ENCODE results near the gene FHOD3.
A peak's percentile ranks its signal among the peaks of the same experiment; 100 is the strongest.

Gene FHOD3

GRCh38 chr18:36296650-36297416 is 680 bp upstream of the FHOD3 start:
- DNase-seq: peak in 1 of 2 donors; percentile 3

- no peak for DNase-seq
Observed at GRCh38 chr18:36298126-36298741, 721 bp downstream of the FHOD3 start.

DNA sequence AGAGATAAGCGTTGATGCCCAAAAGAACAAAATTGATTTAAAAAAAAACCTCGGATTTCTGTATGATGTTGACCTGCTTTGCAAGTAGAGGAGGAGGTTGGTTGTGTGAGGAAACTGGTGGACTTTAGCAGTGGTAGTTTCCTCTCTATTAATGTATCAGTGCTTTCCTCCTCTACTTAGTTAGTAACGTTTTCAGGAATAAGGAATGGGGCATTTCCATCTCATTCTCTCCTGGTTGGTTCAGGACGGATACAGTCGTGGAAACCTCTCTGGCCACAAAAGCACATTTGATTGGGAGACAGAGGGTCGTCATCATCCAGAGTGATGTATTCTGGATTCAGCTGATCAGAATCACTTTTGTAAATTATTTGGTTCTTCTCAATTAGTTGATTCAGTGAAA is 1.5 kb downstream of the FHOD3 start:
- DNase-seq: no peak

DNA sequence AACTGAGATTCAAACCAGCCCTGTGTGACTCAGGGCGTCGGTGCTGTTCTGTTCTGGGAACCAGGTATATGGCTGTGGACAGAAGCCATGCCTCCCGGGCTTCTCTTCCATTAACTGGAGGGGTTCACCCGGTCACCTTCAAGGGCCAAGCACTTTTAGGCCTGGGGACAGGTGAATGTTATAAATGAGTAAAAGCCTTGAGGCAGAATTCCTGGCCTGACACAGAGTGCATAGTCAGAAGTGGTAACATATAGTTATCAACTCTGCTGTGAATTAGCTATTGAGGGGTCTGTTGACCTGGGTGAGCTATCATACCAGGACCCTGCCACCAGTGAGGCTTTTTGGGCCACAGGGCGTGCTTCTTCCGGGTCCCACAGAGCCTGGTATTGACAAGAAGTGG is 2.7 kb downstream of the FHOD3 start:
- no peak for DNase-seq

- DNase-seq: no peak
Observed at GRCh38 chr18:36301884-36302283, 4.4 kb downstream of the FHOD3 start.

- DNase-seq: no peak
Observed at GRCh38 chr18:36302676-36303075, 5.2 kb downstream of the FHOD3 start.

DNA sequence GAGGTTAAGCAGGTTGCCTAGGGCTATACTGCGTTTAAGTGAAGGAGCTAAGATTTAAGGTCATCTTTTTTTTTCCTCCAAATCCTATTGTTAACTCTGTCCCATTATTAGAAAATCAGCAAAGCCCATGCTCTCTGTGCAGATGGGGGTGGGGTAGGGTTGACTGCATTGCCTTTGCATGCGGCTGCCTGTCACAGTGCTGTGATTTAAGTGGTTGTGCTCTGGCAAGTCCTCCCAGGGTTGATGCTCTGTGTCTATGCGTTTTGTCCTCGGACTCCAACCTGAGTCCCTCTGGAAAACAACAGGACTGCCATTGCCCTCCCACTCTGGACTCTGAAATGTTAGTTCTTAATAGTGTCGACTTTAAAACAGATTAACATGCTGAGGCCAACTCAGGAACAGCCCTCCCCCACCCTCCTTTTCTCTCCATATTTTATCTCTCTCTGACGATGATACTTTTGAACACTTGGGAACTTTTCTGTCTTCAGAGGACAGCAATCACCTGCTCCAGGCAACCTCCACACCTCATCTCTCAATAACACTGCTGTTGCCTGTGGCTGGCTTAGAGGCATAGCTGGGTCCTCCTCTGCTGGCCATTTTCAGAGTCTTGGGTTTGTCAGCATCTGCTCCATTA is 5.8 kb downstream of the FHOD3 start:
- no peak for DNase-seq

- no peak for DNase-seq
Observed at GRCh38 chr18:36304723-36305122, 7.2 kb downstream of the FHOD3 start.

GRCh38 chr18:36305375-36305774 is 7.9 kb downstream of the FHOD3 start:
- DNase-seq: no peak

GRCh38 chr18:36307513-36307912 is 10.0 kb downstream of the FHOD3 start:
- no peak for DNase-seq

- DNase-seq: no peak
Observed at GRCh38 chr18:36308711-36309435, 11.4 kb downstream of the FHOD3 start.

- no peak for DNase-seq
Observed at GRCh38 chr18:36309436-36310391, 12.2 kb downstream of the FHOD3 start.

- DNase-seq: no peak
Observed at GRCh38 chr18:36311026-36311570, 13.6 kb downstream of the FHOD3 start.

DNA sequence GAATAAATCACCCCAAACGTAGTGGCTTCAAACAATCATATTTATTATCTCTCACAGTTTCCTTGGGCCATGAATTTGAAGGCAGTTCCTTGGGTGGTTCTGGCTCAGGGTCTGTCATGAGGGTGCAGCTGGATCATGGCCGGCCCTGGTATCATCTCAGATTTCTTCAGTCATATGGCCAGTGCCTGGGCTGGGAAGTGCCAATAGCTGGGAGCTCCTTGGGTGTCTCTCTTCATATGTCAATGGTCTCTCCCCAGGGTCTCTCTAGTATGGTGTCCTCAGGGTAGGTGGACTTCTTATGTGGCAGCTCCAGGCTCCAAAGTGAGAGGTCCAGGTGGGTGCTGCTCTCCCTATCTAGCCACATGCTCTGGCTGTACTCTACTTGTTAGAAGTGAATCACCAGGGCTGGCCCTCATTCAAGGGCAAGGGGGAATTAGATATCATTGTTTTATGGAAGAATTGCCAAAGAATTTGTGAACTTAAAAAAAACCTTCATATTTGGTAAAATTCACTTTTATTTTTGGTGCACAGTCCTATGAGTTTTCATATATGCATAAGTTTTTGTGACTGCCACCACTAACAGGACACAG is 15.4 kb downstream of the FHOD3 start:
- no peak for DNase-seq

GRCh38 chr18:36314098-36314497 is 16.6 kb downstream of the FHOD3 start:
- DNase-seq: no peak

DNA sequence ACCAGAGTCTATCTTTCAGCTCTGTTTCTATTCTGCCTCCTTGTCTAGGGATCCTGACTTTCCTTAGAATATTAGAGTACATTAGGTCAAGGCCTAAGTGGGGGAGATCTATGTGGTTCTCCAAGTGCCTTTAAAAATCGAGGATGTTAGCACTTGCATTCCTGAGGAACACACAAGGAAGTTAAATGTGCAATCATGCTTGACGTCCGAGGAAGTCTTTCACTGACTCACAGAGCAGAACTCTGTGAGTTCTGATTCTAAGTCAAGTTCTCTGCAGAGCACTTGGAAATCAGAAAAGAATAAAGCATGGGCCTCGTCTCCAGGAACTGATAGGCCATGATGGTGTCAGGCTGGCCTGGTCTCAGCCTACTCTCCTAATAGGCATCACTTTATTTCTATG is 17.2 kb downstream of the FHOD3 start:
- no peak for DNase-seq

DNA sequence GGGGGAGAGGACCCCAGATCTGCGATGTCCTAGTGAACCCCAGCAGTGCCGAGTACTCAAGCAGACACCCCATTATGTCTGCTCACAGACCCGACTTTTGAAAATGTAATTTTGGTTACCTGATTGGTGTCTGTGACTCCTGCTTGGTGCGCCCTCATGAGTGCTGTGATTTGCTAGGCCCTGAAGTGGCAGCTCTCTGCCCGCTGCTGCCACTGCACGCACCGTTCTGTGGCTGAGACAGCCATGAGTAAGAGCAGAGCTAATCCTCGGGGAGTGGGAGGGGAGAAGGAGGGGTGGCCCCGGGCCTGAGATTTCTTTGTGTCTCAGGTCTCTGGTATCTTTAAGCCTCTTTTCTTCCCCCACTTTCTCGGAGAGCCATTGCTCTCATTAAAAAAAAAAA is 18.2 kb downstream of the FHOD3 start:
- DNase-seq: no peak

- DNase-seq: no peak
Observed at GRCh38 chr18:36316246-36316645, 18.7 kb downstream of the FHOD3 start.

DNA sequence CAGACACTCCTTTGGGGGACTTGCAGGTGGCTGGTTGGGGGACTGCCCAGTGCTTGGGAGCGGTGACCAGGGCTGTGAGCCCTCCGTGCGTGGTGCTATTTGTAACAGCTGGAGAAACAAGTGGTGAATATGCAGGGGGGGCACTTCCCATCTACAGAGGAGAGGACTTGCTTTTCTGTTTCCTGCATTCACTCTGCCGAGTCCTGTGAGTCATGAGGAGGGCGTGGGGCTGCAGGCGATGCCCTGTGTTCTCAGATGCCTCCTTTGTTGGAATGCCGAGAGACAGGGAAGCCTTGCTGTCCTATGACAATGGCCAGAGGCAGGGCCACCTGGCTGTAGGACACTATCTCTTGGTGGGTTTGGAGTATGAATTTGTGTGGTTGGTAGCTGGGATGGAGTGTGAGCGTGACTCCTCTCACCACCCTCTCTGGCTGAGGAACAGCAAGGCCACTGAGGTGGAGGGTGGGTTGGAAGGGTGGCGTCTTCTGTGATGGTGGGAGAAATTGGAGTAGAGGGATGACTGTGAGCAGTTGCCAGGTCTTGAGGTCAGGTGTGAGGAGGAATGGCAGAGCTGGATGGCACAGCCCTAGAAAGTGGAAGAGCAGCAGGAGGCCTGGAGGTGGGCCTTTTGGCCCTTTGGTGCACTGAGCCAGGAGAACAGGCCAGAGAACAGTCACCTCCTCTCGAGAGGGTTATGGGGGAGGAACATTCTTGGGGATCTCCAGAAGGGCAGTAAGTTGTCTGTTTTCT is 24.3 kb downstream of the FHOD3 start:
- DNase-seq: no peak

- DNase-seq: no peak
Observed at GRCh38 chr18:36322408-36322728, 24.9 kb downstream of the FHOD3 start.

DNA sequence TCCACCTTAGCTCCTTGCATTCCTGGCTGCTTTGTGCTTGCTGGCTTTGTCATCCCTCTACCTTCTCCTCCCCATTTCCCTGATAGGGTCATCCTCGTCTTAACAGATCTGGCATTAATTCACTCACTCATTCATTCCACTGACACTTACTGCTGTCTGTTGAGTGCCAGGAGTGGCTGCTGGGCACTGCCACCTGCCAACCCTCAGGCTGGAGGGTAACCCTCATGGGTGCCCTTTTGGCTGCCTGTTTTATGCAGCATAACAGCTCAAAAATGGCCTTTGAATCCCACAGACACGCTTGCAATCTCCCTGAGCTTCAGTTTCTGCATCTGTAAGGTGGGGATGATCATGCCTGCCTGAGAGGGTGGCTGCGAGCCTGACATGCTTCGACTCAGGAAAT is 25.2 kb downstream of the FHOD3 start:
- DNase-seq: no peak

Measured in stimulated activated CD4-positive, alpha-beta T cell treated with anti-CD3 and anti-CD28 coated beads, Interleukin-2, amount 100 ng/mL, for 48 hours (primary cell).